NB4 (cell line): ENCODE data around the gene ANKRD12.
A peak's percentile ranks its signal among the peaks of the same experiment; 100 is the strongest.

Experiments used
- CTCF ChIP-seq: IDR thresholded peaks from one replicate; pipeline ENCODE4 v1.5.1; 2012; ENCODE audit warnings: low read depth, low read length
- POLR2A ChIP-seq: IDR thresholded peaks from 2 replicates; pipeline ENCODE4 v1.6.1; 2011; ENCODE audit warnings: mild to moderate bottlenecking; ENCODE audit not compliant: insufficient read length; ENCODE audit errors: extremely low read depth

DNA sequence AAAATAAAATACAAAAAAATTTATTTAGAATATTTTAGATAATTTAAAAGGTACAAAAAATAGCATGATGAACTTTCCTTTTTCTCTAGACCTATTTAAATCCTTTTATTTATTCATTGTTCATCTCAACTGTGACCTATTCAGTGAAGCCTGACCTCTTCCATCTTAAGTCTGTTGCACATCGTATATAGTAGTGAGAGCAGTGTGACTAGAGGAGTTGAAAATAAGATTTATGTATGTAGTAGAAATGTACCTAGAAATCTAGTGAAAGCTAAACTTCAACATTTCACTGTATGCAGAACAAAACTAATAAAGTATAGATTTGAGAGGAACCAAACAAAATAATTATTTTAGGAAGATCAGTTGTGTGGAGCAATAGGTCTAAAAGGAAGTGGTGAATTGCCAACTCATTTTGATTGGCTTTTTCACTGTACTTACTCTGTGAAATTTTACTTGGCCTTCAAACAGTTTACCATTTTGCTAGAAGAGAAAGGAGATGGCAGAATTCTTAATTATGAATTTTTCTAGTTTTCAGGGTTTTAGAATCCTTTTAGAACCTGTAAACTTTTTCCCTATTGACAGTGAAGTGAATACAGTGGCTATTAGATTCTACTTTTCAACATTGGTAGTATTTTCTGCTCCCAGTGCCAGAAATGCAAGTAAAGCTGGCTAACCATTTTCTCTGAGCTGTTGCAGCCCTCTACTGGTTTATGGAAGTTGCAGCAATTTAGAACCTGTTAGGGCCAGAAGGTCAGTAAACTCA is 11.0 kb downstream of the ANKRD12 start:
- TF ChIP-seq CTCF (peak; percentile 70), POLR2A (no peak)
